Neural cell (in vitro differentiated cells): ENCODE results near the gene C1orf141. TPM values are rescaled to one million over a fixed set of nuclear protein-coding genes. Genes with fewer than 3 reads are reported as not detected.

Experiments used
- H2AFZ ChIP-seq: fragments of 200-600, 300-800 bp; sonication (generic), shearing (Covaris generic); 2 replicates; pipeline ENCODE4 v1.6.0; 2014; ENCODE audit warnings: low read depth, mild to moderate bottlenecking, antibody characterized with exemption, low read length, moderate library complexity
- H3F3A ChIP-seq: fragments of 200-600 bp; shearing (Covaris generic); 2 replicates; pipeline ENCODE4 v1.6.1; 2016; ENCODE audit warnings: mild to moderate bottlenecking, moderate library complexity, mixed read lengths, antibody characterized with exemption, low read length; ENCODE audit not compliant: insufficient read depth, poor library complexity, severe bottlenecking
- H3K27ac ChIP-seq: fragments of 200-600, 300-800 bp; sonication (generic), shearing (Covaris generic); 2 replicates; pipeline ENCODE4 v1.5.1; 2014; ENCODE audit warnings: mild to moderate bottlenecking, low read length, moderate library complexity
- H3K27me3 ChIP-seq: fragments of 300-800, 200-600 bp; sonication (generic), shearing (Covaris generic); 2 replicates; pipeline ENCODE4 v1.6.0; 2014; ENCODE audit warnings: mild to moderate bottlenecking, low read depth, low read length, moderate library complexity; ENCODE audit not compliant: insufficient read depth
- H3K36me3 ChIP-seq: fragments of 300-800, 200-600 bp; sonication (generic), shearing (Covaris generic); 2 replicates; pipeline ENCODE4 v1.5.1; 2014; ENCODE audit warnings: mild to moderate bottlenecking, antibody characterized with exemption, low read length, moderate library complexity; ENCODE audit not compliant: insufficient read depth
- H3K4me2 ChIP-seq: fragments of 300-800, 200-600 bp; sonication (generic), shearing (Covaris generic); 2 replicates; pipeline ENCODE4 v1.6.0; 2014; ENCODE audit warnings: mild to moderate bottlenecking, low read length
- H3K4me3 ChIP-seq: fragments of 300-800, 200-600 bp; sonication (generic), shearing (Covaris generic); 2 replicates; pipeline ENCODE4 v1.5.1; 2014; ENCODE audit warnings: mild to moderate bottlenecking, low read length, moderate library complexity
- H3K79me2 ChIP-seq: fragments of 200-600 bp; shearing (Covaris generic); replicated peaks from 2 replicates; pipeline ENCODE4 v1.6.0; 2014; ENCODE audit warnings: mild to moderate bottlenecking, low read length, moderate library complexity; ENCODE audit not compliant: insufficient read depth
- H3K9ac ChIP-seq: fragments of 300-800, 200-600 bp; sonication (generic), shearing (Covaris generic); 2 replicates; pipeline ENCODE4 v1.6.1; 2016; ENCODE audit warnings: mild to moderate bottlenecking, low read length, mixed read lengths
- H3K9me2 ChIP-seq: fragments of 200-600 bp; shearing (Covaris generic); 2 replicates; pipeline ENCODE4 v1.6.1; 2016; ENCODE audit warnings: mild to moderate bottlenecking, low read length, mixed read lengths; ENCODE audit not compliant: insufficient read depth
- H3K9me3 ChIP-seq: fragments of 200-600, 300-800 bp; sonication (generic), shearing (Covaris generic); 2 replicates; pipeline ENCODE4 v1.6.1; 2016; ENCODE audit warnings: mild to moderate bottlenecking, mixed run types, low read length, moderate library complexity, mixed read lengths
- H4K20me1 ChIP-seq: fragments of 200-600 bp; shearing (Covaris generic); 2 replicates; pipeline ENCODE4 v1.6.1; 2016; ENCODE audit warnings: mild to moderate bottlenecking, mixed run types; ENCODE audit not compliant: insufficient read depth
- CTCF ChIP-seq: fragments of 450-650 bp; IDR thresholded peaks from 2 replicates; pipeline ENCODE4 v1.5.1; 2014; ENCODE audit warnings: antibody characterized with exemption, mild to moderate bottlenecking, moderate library complexity; ENCODE audit not compliant: poor library complexity, severe bottlenecking
- EP300 ChIP-seq: fragments of 450-650 bp; conservative IDR thresholded peaks from 2 replicates; pipeline ENCODE4 v1.6.1; 2014; ENCODE audit warnings: antibody characterized with exemption, mild to moderate bottlenecking, moderate library complexity; ENCODE audit not compliant: poor library complexity, severe bottlenecking
- EZH2 ChIP-seq: fragments of 200-600, 300-800 bp; shearing (Covaris generic), sonication (generic); IDR thresholded peaks from 2 replicates; pipeline ENCODE4 v1.6.1; 2014; ENCODE audit warnings: antibody characterized with exemption, low read length, borderline replicate concordance, mild to moderate bottlenecking; ENCODE audit not compliant: insufficient read depth, poor library complexity, severe bottlenecking
- MXI1 ChIP-seq: fragments of 450-650 bp; conservative IDR thresholded peaks from 2 replicates; pipeline ENCODE4 v1.6.1; 2014; ENCODE audit warnings: antibody characterized with exemption, mild to moderate bottlenecking; ENCODE audit not compliant: poor library complexity, severe bottlenecking
- POLR2AphosphoS5 ChIP-seq: IDR thresholded peaks from 2 replicates; pipeline ENCODE4 v1.6.1; 2012
- RAD21 ChIP-seq: fragments of 450-650 bp; conservative IDR thresholded peaks from 2 replicates; pipeline ENCODE4 v1.6.1; 2014; ENCODE audit warnings: antibody characterized with exemption, mild to moderate bottlenecking, moderate library complexity
- SMC3 ChIP-seq: fragments of 450-650 bp; conservative IDR thresholded peaks from 2 replicates; pipeline ENCODE4 v1.6.1; 2014; ENCODE audit warnings: antibody characterized with exemption, mild to moderate bottlenecking, moderate library complexity; ENCODE audit not compliant: poor library complexity
- TAF1 ChIP-seq: IDR thresholded peaks from 2 replicates; pipeline ENCODE4 v1.6.1; 2012; ENCODE audit warnings: low read depth
- polyA plus RNA-seq: library from polyadenylated mRNA; depleted of rRNA; stranded (reverse); fragments of >200 nt; gene quantifications from 2 replicates; pipeline ENCODE4 v1.2.3, GENCODE V29; 2014
- TF ChIP-seq, protein P1 (sequence below): IDR thresholded peaks from 2 replicates; pipeline ENCODE4 v1.6.1; 2012; ENCODE audit warnings: borderline replicate concordance

The C1orf141 gene
- polyA plus RNA-seq, 1 donor from 2014 or later, result not detected

DNA sequence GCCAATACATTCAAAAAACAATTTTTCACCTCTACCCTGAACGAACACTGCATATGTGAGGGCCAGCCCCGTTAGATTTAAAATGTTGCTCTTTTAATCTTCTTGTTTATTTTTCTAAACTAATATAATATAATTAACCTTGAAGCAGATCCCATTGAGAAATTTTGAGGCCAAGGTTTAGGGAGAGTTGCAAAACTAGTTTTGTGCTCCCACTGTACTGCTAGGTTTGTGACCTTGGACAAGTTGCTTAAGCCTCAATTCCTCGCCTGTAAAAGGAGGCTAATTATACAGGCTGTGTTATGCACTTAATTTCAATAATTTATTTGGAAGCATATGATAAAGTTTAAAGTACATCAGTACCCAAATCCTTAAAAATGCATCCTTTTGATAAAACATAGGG is 35.2 kb upstream of the C1orf141 start:
- H3K9me3 ChIP-seq, result no peaks in the 10 kb centered on the region
- no peak overlapping the region for H3K9ac ChIP-seq
- H3K4me2 ChIP-seq, result no peak overlapping the region
- no peak overlapping the region for H2AFZ ChIP-seq
- H3K27me3 ChIP-seq, result no peaks in the 10 kb centered on the region
- no peaks in the 10 kb centered on the region for H3K9me2 ChIP-seq
- H3K79me2 ChIP-seq, result no peaks in the 10 kb centered on the region
- no peak overlapping the region for H3K4me3 ChIP-seq
- H3K36me3 ChIP-seq, result no peaks in the 10 kb centered on the region
- no peaks in the 10 kb centered on the region for H4K20me1 ChIP-seq
- no peaks in the 10 kb centered on the region for H3F3A ChIP-seq
- no peak for TF ChIP-seq EZH2
- no peak for TF ChIP-seq TAF1
- no peak for TF ChIP-seq POLR2AphosphoS5
- TF ChIP-seq, protein P1, sequence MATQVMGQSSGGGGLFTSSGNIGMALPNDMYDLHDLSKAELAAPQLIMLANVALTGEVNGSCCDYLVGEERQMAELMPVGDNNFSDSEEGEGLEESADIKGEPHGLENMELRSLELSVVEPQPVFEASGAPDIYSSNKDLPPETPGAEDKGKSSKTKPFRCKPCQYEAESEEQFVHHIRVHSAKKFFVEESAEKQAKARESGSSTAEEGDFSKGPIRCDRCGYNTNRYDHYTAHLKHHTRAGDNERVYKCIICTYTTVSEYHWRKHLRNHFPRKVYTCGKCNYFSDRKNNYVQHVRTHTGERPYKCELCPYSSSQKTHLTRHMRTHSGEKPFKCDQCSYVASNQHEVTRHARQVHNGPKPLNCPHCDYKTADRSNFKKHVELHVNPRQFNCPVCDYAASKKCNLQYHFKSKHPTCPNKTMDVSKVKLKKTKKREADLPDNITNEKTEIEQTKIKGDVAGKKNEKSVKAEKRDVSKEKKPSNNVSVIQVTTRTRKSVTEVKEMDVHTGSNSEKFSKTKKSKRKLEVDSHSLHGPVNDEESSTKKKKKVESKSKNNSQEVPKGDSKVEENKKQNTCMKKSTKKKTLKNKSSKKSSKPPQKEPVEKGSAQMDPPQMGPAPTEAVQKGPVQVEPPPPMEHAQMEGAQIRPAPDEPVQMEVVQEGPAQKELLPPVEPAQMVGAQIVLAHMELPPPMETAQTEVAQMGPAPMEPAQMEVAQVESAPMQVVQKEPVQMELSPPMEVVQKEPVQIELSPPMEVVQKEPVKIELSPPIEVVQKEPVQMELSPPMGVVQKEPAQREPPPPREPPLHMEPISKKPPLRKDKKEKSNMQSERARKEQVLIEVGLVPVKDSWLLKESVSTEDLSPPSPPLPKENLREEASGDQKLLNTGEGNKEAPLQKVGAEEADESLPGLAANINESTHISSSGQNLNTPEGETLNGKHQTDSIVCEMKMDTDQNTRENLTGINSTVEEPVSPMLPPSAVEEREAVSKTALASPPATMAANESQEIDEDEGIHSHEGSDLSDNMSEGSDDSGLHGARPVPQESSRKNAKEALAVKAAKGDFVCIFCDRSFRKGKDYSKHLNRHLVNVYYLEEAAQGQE, result no peak
- no peak for TF ChIP-seq MXI1
- TF ChIP-seq EP300, result no peak
- TF ChIP-seq RAD21, result no peak
- TF ChIP-seq SMC3, result no peak
- TF ChIP-seq CTCF, result no peak
- H3K27ac ChIP-seq, result no peak overlapping the region

DNA sequence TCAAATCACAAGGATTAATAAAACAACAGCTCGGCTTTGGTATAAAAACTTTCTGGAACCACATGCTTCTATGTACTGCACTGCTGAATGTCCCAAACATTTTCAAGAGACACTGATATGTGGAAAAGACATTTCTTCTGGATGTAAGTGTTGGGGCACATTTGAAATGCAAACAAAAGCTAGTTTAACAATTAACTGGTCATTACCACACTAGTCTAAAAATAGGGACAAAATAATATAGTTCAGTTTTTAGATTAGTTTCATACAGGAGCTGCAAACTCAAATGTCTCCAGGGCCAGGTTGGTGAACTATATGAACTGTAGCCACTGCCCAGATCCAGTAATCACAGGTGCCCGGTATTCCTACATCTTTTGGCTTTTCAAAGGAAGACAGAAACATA is 34.7 kb upstream of the C1orf141 start:
- no peaks in the 10 kb centered on the region for H3K79me2 ChIP-seq

GRCh38 chr1:67166196-67166595 is 31.4 kb upstream of the C1orf141 start, which contains the start of gene IL23R:
Gene IL23R, plus strand, starts transcription at chr1:67166454. Its CDS starts 1,667 bp downstream, at chr1:67168121.
- no peaks in the 10 kb centered on the region for H3K9me3 ChIP-seq
- no peaks in the 10 kb centered on the region for H3F3A ChIP-seq
- H3K27ac ChIP-seq, result no peak within 1 kb of the TSS
- H3K4me3 ChIP-seq, result no peak within 1 kb of the TSS
- H4K20me1 ChIP-seq, result no peaks in the 10 kb centered on the region
- no peaks in the 10 kb centered on the region for H3K27me3 ChIP-seq
- H2AFZ ChIP-seq, result no peak within 1 kb of the TSS
- no peak within 1 kb of the TSS for H3K4me2 ChIP-seq
- H3K36me3 ChIP-seq, result no peaks in the 10 kb centered on the region
- H3K9me2 ChIP-seq, result no peaks in the 10 kb centered on the region
- TF ChIP-seq EP300, result no peak
- no peaks in the 10 kb centered on the region for H3K79me2 ChIP-seq
- H3K9ac ChIP-seq, result no peak within 1 kb of the TSS

More for the DNA sequence above, 34.7 kb upstream of the C1orf141 start:
- H3K9me2 ChIP-seq, result no peaks in the 10 kb centered on the region
- H3K36me3 ChIP-seq, result no peaks in the 10 kb centered on the region
- H3K27ac ChIP-seq, result no peak overlapping the region
- H3K9ac ChIP-seq, result no peak overlapping the region
- H4K20me1 ChIP-seq, result no peaks in the 10 kb centered on the region
- H3K4me2 ChIP-seq, result no peak overlapping the region
- no peak for TF ChIP-seq EZH2
- TF ChIP-seq SMC3, result no peak
- H2AFZ ChIP-seq, result no peak overlapping the region
- no peaks in the 10 kb centered on the region for H3K27me3 ChIP-seq
- H3K9me3 ChIP-seq, result no peaks in the 10 kb centered on the region
- H3F3A ChIP-seq, result no peaks in the 10 kb centered on the region
- no peak overlapping the region for H3K4me3 ChIP-seq
